Measurements from ENCODE around the gene PTPRG. TPM values are rescaled to one million over a fixed set of nuclear protein-coding genes. Genes with fewer than 3 reads are reported as not detected.

The PTPRG gene
- total RNA-seq, 1 experiment from 2014 or later, result 0.74 TPM

DNA sequence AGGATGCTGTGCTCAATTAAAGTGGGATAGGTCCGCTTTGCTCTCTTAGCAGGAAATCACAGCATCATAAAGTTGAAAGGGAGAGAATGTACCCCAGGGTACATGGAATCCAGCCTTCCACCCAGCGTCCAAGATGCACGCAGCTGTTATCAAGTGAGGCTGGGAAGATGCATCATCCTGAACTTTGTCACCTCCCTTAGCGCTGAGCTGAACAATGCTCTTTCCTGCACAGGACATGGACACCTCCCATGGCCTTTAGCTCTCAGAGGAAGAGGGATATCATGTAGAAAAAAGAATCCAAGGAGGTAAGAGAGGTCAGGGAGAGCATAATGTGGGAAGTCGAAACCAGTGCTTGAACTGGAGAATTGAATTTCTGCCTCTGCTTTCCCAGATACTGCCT is 619.1 kb downstream of the PTPRG start:
- BruUV-seq (replicated peaks), result no TSS peak
- CTCF ChIA-PET, result no interaction called here
- no peak for ATAC-seq
- Histone ChIP-seq H3K9me3 (ENCODE audit: control insufficient read depth, insufficient read depth, low read depth, low read length) (no peaks in the 10 kb centered on the region), H3K4me3 (ENCODE audit: low read depth in 2 of 2, low read length in 2 of 2) (no peak overlapping the region), H3K36me3 (ENCODE audit: control insufficient read depth, insufficient read depth, low read length) (no peaks in the 10 kb centered on the region), H3K27me3 (ENCODE audit: control insufficient read depth, insufficient read depth, low read length) (no peaks in the 10 kb centered on the region), H3K27ac (ENCODE audit: low read length) (no peak overlapping the region), H3K4me1 (ENCODE audit: control insufficient read depth, insufficient read depth, low read length) (no peaks in the 10 kb centered on the region)
- in situ Hi-C loops (cut with HindIII; ENCODE audit: low pct_unique_long_range_greater_than_20kb, low sequenced_read_pairs) (no loop called here), intact Hi-C loops (cut with micrococcal nuclease; ENCODE audit: unreplicated experiment) (loop anchor here (10.0 kb wide), 1 partner anchor 316 kb away; no protein-coding TSS in a partner anchor)
- DNase-seq (ENCODE audit: low read depth, low spot score), result no peak
- no peak for TF ChIP-seq POLR2AphosphoS5 (IDR thresholded peaks at IDR 0.05; ENCODE audit: low read depth, low read length)
- TF ChIP-seq SIN3A (IDR thresholded peaks at IDR 0.05; ENCODE audit: borderline replicate concordance, insufficient read depth, low read depth, low read length), result no peak
- no peak for TF ChIP-seq TCF7L2 (IDR thresholded peaks at IDR 0.05; ENCODE audit: low read depth, low read length)
- no peak for TF ChIP-seq REST (IDR thresholded peaks at IDR 0.05; ENCODE audit: insufficient read depth in 1 of 2, low read depth in 2 of 2, low read length in 1 of 2)
- TF ChIP-seq, protein P1, sequence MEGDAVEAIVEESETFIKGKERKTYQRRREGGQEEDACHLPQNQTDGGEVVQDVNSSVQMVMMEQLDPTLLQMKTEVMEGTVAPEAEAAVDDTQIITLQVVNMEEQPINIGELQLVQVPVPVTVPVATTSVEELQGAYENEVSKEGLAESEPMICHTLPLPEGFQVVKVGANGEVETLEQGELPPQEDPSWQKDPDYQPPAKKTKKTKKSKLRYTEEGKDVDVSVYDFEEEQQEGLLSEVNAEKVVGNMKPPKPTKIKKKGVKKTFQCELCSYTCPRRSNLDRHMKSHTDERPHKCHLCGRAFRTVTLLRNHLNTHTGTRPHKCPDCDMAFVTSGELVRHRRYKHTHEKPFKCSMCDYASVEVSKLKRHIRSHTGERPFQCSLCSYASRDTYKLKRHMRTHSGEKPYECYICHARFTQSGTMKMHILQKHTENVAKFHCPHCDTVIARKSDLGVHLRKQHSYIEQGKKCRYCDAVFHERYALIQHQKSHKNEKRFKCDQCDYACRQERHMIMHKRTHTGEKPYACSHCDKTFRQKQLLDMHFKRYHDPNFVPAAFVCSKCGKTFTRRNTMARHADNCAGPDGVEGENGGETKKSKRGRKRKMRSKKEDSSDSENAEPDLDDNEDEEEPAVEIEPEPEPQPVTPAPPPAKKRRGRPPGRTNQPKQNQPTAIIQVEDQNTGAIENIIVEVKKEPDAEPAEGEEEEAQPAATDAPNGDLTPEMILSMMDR (IDR thresholded peaks at IDR 0.05), result no peak
- POLR2A ChIA-PET, result no interaction called here

GRCh38 chr3:62183087-62183486 is 621.7 kb downstream of the PTPRG start:
- in situ Hi-C loops (cut with HindIII; ENCODE audit: low pct_unique_long_range_greater_than_20kb, low sequenced_read_pairs), result no loop called here

More at GRCh38 chr3:62183087-62183486, 621.7 kb downstream of the PTPRG start:
- intact Hi-C loops (cut with micrococcal nuclease; ENCODE audit: unreplicated experiment), result loop anchor here (10.0 kb wide), 1 partner anchor 318 kb away; no protein-coding TSS in a partner anchor
- BruUV-seq (replicated peaks), result no TSS peak
- ATAC-seq (no peak), DNase-seq (ENCODE audit: low read depth, low spot score) (no peak)
- Histone ChIP-seq H3K27me3 (ENCODE audit: control insufficient read depth, insufficient read depth, low read length) (no peaks in the 10 kb centered on the region), H3K9me3 (ENCODE audit: control insufficient read depth, insufficient read depth, low read depth, low read length) (no peaks in the 10 kb centered on the region), H3K4me1 (ENCODE audit: control insufficient read depth, insufficient read depth, low read length) (no peaks in the 10 kb centered on the region), H3K36me3 (ENCODE audit: control insufficient read depth, insufficient read depth, low read length) (no peaks in the 10 kb centered on the region), H3K4me3 (ENCODE audit: low read depth in 2 of 2, low read length in 2 of 2) (no peak overlapping the region), H3K27ac (ENCODE audit: low read length) (no peak overlapping the region)
- TF ChIP-seq REST (IDR thresholded peaks at IDR 0.05; ENCODE audit: insufficient read depth in 1 of 2, low read depth in 2 of 2, low read length in 1 of 2) (no peak), SIN3A (IDR thresholded peaks at IDR 0.05; ENCODE audit: borderline replicate concordance, insufficient read depth, low read depth, low read length) (no peak), TCF7L2 (IDR thresholded peaks at IDR 0.05; ENCODE audit: low read depth, low read length) (no peak), POLR2AphosphoS5 (IDR thresholded peaks at IDR 0.05; ENCODE audit: low read depth, low read length) (no peak)
- TF ChIP-seq, protein P1 (IDR thresholded peaks at IDR 0.05), result no peak
- ChIA-PET POLR2A (no interaction called here), CTCF (no interaction called here)

All from Panc1 (cell line).